Thoracic aorta (tissue), 2 donors: ENCODE data around the gene TSEN2. TPM values are rescaled to one million over a fixed set of nuclear protein-coding genes. Genes with fewer than 3 reads are reported as not detected.
A peak's percentile ranks its signal among the peaks of the same experiment; 100 is the strongest.
"Not testable (repeated sequence)": the region's sequence is repeated elsewhere in the genome, so short reads cannot be mapped to it uniquely, and the experiment has no call there.

Source experiments
- ATAC-seq: fragments of 150-250 bp; one replicate; pipeline ENCODE4 v1.8.0; 2017; ENCODE audit warnings: low read depth; ENCODE audit not compliant: insufficient number of reproducible peaks, low FRiP score
- DNase-seq: peaks from one replicate; pipeline ENCODE4 v3.0.0-alpha.2; 2020; ENCODE audit warnings: low spot score
- H3K27ac ChIP-seq, 2 donors: fragments of 200-600 bp; sonication (generic); 1 replicate in 1 of 2; 2 replicates in 1 of 2; pipeline ENCODE4 v1.5.1; 2016; ENCODE audit warnings: mild to moderate bottlenecking in 2 of 2, moderate library complexity in 2 of 2
- H3K27me3 ChIP-seq: fragments of 200-600 bp; sonication (generic); replicated peaks from 2 replicates; pipeline ENCODE4 v1.6.0; 2016; ENCODE audit warnings: mild to moderate bottlenecking; ENCODE audit not compliant: insufficient read depth
- H3K36me3 ChIP-seq: fragments of 200-600 bp; sonication (generic); one replicate; pipeline ENCODE4 v1.5.1; 2016
- H3K4me1 ChIP-seq, 2 donors: fragments of 200-600 bp; sonication (generic); 1 replicate in 1 of 2; 2 replicates in 1 of 2; pipeline versions ENCODE4 v1.5.1 to v1.6.0; 2016; ENCODE audit warnings: low read depth in 2 of 2, mild to moderate bottlenecking in 1 of 2; ENCODE audit not compliant: control insufficient read depth in 1 of 2
- H3K4me3 ChIP-seq: fragments of 200-600 bp; sonication (generic); 2 replicates; pipeline ENCODE4 v1.5.1; 2016; ENCODE audit warnings: mild to moderate bottlenecking
- H3K9me3 ChIP-seq: fragments of 200-600 bp; sonication (generic); 2 replicates; pipeline ENCODE4 v1.5.1; 2016
- CTCF ChIP-seq: fragments of 200-600 bp; sonication (generic); IDR thresholded peaks from one replicate; pipeline ENCODE4 v1.5.1; 2019; ENCODE audit warnings: antibody characterized with exemption
- total RNA-seq, 2 donors: library from RNA; depleted of rRNA; stranded (reverse); fragments of >200 nt; gene quantifications; one replicate each; pipeline versions ENCODE4 v1.1.0 to v1.2.3, GENCODE V29; 2016

TSEN2 gene
- total RNA-seq, 2 donors from 2014 or later: 17.8 to 31.5 TPM

- TF ChIP-seq CTCF: no peak
- H3K27ac ChIP-seq: no peak overlapping the region
- H3K4me1 ChIP-seq: peaks cover 12% of the 10 kb centered on the region in 2 donors
- no peaks in the 10 kb centered on the region for H3K27me3 ChIP-seq
- H3K4me3 ChIP-seq: no peak overlapping the region
- DNase-seq: no peak
- no peaks in the 10 kb centered on the region for H3K9me3 ChIP-seq
- no peak for ATAC-seq
- no peaks in the 10 kb centered on the region for H3K36me3 ChIP-seq
Measured at GRCh38 chr3:12473511-12473910, 10.8 kb upstream of the TSEN2 start.

GRCh38 chr3:12476238-12476897, 7.9 kb upstream of the TSEN2 start:
- H3K4me3 ChIP-seq: no peak overlapping the region
- no peak overlapping the region for H3K27ac ChIP-seq
- ATAC-seq: no peak
- peaks cover 12% of the 10 kb centered on the region in 2 donors for H3K4me1 ChIP-seq
- H3K36me3 ChIP-seq: no peaks in the 10 kb centered on the region
- DNase-seq: no peak
- no peaks in the 10 kb centered on the region for H3K9me3 ChIP-seq
- no peaks in the 10 kb centered on the region for H3K27me3 ChIP-seq
- TF ChIP-seq CTCF: no peak

- Histone ChIP-seq H3K4me1 (peaks cover 12% of the 10 kb centered on the region in 2 donors), H3K36me3 (no peaks in the 10 kb centered on the region), H3K27me3 (no peaks in the 10 kb centered on the region), H3K27ac (no peak overlapping the region), H3K4me3 (no peak overlapping the region), H3K9me3 (no peaks in the 10 kb centered on the region)
- ATAC-seq: no peak
- no peak for TF ChIP-seq CTCF
- DNase-seq: no peak
Measured at GRCh38 chr3:12477256-12477655, 7.0 kb upstream of the TSEN2 start.

- H3K27ac ChIP-seq: no peak overlapping the region
- no peaks in the 10 kb centered on the region for H3K9me3 ChIP-seq
- H3K4me1 ChIP-seq: peaks cover 12 to 14% of the 10 kb centered on the region in 2 donors
- no peaks in the 10 kb centered on the region for H3K27me3 ChIP-seq
- ATAC-seq (no peak), DNase-seq (no peak)
- H3K4me3 ChIP-seq: no peak overlapping the region
- TF ChIP-seq CTCF: no peak
- no peaks in the 10 kb centered on the region for H3K36me3 ChIP-seq
Measured at GRCh38 chr3:12478326-12478725, 6.0 kb upstream of the TSEN2 start.

GRCh38 chr3:12479198-12479597, 5.1 kb upstream of the TSEN2 start:
- not testable (repeated sequence) for H3K4me3 ChIP-seq, H3K9me3 ChIP-seq, ATAC-seq, DNase-seq, H3K36me3 ChIP-seq, H3K27ac ChIP-seq, H3K27me3 ChIP-seq
- H3K4me1 ChIP-seq: peaks cover 15 to 21% of the 10 kb centered on the region in 2 donors

- DNase-seq (no peak), ATAC-seq (peak; percentile 40)
- H3K27ac ChIP-seq: no peak overlapping the region
- no peak overlapping the region for H3K4me3 ChIP-seq
- H3K36me3 ChIP-seq: no peaks in the 10 kb centered on the region
- H3K9me3 ChIP-seq: no peaks in the 10 kb centered on the region
- TF ChIP-seq CTCF: peak; percentile 80
- no peaks in the 10 kb centered on the region for H3K27me3 ChIP-seq
- H3K4me1 ChIP-seq: peaks cover 16 to 23% of the 10 kb centered on the region in 2 donors
Measured at GRCh38 chr3:12479919-12480427, 4.3 kb upstream of the TSEN2 start.
